Kidney (tissue), 14 donors: ENCODE results near the gene HNMT. TPM values are rescaled to one million over a fixed set of nuclear protein-coding genes. Genes with fewer than 3 reads are reported as not detected.
A peak's percentile ranks its signal among the peaks of the same experiment; 100 is the strongest.

Experiments used
- DNase-seq, 5 donors: peaks; one replicate each; pipeline ENCODE4 v3.0.0-alpha.2; 2013 to 2020
- FAIRE-seq: peaks from 2 replicates; lab custom pipeline; 2012; peaks lifted over from hg19 to GRCh38; lab: Jason Lieb, UNC
- H3K27ac ChIP-seq, 2 donors: one replicate each; pipeline ENCODE4 v1.7.0; 2013; ENCODE audit warnings: low read depth in 2 of 2, low read length in 2 of 2, inconsistent platforms in 1 of 2
- H3K27me3 ChIP-seq: one replicate; pipeline ENCODE4 v1.7.1; 2013; ENCODE audit warnings: low read length, inconsistent platforms; ENCODE audit not compliant: control insufficient read depth, insufficient read depth
- H3K36me3 ChIP-seq, 3 donors: one replicate each; pipeline versions ENCODE4 v1.7.0 to v1.7.1; 2013; ENCODE audit warnings: low read length in 3 of 3, control low read depth in 1 of 3, inconsistent platforms in 1 of 3; ENCODE audit not compliant: insufficient read depth in 3 of 3, control insufficient read depth in 2 of 3
- H3K4me1 ChIP-seq, 3 donors: one replicate each; pipeline versions ENCODE4 v1.7.0 to v1.7.1; 2013; ENCODE audit warnings: low read length in 3 of 3, inconsistent platforms in 1 of 3, low read depth in 1 of 3; ENCODE audit not compliant: control insufficient read depth in 2 of 3, insufficient read depth in 2 of 3
- H3K4me3 ChIP-seq, 3 donors: one replicate each; pipeline versions ENCODE4 v1.7.0 to v1.8.1; 2013; ENCODE audit warnings: low read length in 3 of 3, control low read depth in 1 of 3, inconsistent platforms in 1 of 3
- H3K9ac ChIP-seq, 3 donors: one replicate each; pipeline versions ENCODE4 v1.7.0 to v1.7.1; 2013; ENCODE audit warnings: low read length in 3 of 3, control low read depth in 1 of 3, inconsistent platforms in 1 of 3
- H3K9me3 ChIP-seq, 3 donors: one replicate each; pipeline versions ENCODE4 v1.7.0 to v1.7.1; 2013; ENCODE audit warnings: low read length in 3 of 3, control low read depth in 1 of 3, inconsistent platforms in 1 of 3; ENCODE audit not compliant: control insufficient read depth in 2 of 3, insufficient read depth in 1 of 3
- intact Hi-C: fragments of 100-400 bp; cut with DNase I; formaldehyde crosslinking; loops from one replicate; pipeline ENCODE4 v1.11.1; 2022
- polyA plus RNA-seq: library from polyadenylated mRNA; stranded (reverse); fragments of 350-450 nt; fragmentation: Illumina TruSeq; extraction: RNeasy Lipid Tissue Mini Kit (QIAGEN cat#74804); gene quantifications from one replicate; pipeline ENCODE4 v1.2.3, GENCODE V29; 2014; ENCODE audit warnings: low read depth, low replicate concordance; ENCODE audit not compliant: insufficient read depth
- total RNA-seq: library from RNA; stranded (reverse); fragmentation: NEBNext Ultra II Directional; extraction: Animal tissue kit (Norgen Biotek cat#: 25700); gene quantifications from one replicate; pipeline ENCODE4 v1.2.1, GENCODE V29; 2021
- TF ChIP-seq, protein P1 (sequence below): IDR thresholded peaks from 3 replicates; pipeline ENCODE4 v1.5.1; 2012; ENCODE audit warnings: mild to moderate bottlenecking, moderate library complexity, borderline replicate concordance; ENCODE audit not compliant: insufficient read depth; ENCODE audit errors: extremely low read depth
- donor health status: control.
- donor health status: control.
- donor health status: control.
- donor health status: control.
- donor health status: control.
- donor health status: DM: yes; HTN: yes; CAD: no.
- donor health status: Normal renal cell carcinoma (clear cell type).

HNMT gene
- total and polyA plus RNA-seq, 2 donors from 2014 or later = 61.6 to 69.2 TPM

DNA sequence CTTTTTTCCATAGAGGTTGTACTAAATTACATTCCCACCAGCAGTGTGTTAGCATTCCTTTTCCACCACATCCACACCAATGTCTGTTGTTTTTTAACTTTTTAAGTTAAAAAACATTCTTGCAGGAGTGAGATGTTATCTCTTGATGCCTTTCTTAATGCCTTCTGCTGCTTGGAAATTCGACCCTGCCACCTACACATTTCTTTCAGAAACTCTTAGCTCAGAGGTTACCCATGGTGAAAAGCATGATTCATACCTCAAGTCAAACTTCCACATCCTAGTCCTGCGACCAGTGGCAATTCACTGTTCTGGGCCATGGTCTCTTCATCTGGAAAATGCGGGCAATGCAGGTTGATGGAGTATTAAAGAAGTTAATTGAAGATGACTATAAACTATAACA lies 12.7 kb upstream of the HNMT start:
- Histone ChIP-seq H3K9ac (no peak overlapping the region), H3K27me3 (no peaks in the 10 kb centered on the region), H3K36me3 (no peaks in the 10 kb centered on the region), H3K4me3 (no peak overlapping the region), H3K9me3 (no peaks in the 10 kb centered on the region), H3K4me1 (peaks cover 0 to 32% (median 0%) of the 10 kb centered on the region in 3 donors), H3K27ac (no peak overlapping the region)
- FAIRE-seq (no peak), DNase-seq (no peak)
- intact Hi-C loops = no loop called here
- TF ChIP-seq, protein P1, sequence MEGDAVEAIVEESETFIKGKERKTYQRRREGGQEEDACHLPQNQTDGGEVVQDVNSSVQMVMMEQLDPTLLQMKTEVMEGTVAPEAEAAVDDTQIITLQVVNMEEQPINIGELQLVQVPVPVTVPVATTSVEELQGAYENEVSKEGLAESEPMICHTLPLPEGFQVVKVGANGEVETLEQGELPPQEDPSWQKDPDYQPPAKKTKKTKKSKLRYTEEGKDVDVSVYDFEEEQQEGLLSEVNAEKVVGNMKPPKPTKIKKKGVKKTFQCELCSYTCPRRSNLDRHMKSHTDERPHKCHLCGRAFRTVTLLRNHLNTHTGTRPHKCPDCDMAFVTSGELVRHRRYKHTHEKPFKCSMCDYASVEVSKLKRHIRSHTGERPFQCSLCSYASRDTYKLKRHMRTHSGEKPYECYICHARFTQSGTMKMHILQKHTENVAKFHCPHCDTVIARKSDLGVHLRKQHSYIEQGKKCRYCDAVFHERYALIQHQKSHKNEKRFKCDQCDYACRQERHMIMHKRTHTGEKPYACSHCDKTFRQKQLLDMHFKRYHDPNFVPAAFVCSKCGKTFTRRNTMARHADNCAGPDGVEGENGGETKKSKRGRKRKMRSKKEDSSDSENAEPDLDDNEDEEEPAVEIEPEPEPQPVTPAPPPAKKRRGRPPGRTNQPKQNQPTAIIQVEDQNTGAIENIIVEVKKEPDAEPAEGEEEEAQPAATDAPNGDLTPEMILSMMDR = no peak

GRCh38 chr2:137952586-137953129 lies 11.6 kb upstream of the HNMT start:
- peaks cover 0 to 27% (median 0%) of the 10 kb centered on the region in 3 donors for H3K4me1 ChIP-seq
- H3K9ac ChIP-seq = peak overlapping the region in 2 of 3 donors; percentile 11 to 47
- no peak for FAIRE-seq
- H3K27ac ChIP-seq = peak overlapping the region; percentile 61 to 80
- no peaks in the 10 kb centered on the region for H3K9me3 ChIP-seq
- peak overlapping the region in 2 of 3 donors; percentile 69 to 74 for H3K4me3 ChIP-seq
- H3K27me3 ChIP-seq = no peaks in the 10 kb centered on the region
- TF ChIP-seq, protein P1 = no peak
- peak in 3 of 5 donors; percentile 42 to 82 (median 70) for DNase-seq
- intact Hi-C loops = no loop called here
- H3K36me3 ChIP-seq = no peaks in the 10 kb centered on the region

- no peak for DNase-seq
These were observed 8.7 kb upstream of the HNMT start for GRCh38 chr2:137955536-137955935.

More at GRCh38 chr2:137955536-137955935, 8.7 kb upstream of the HNMT start:
- H3K27ac ChIP-seq = no peak overlapping the region
- no peak overlapping the region for H3K4me3 ChIP-seq
- H3K27me3 ChIP-seq = no peaks in the 10 kb centered on the region
- H3K4me1 ChIP-seq = peaks cover 0 to 27% (median 0%) of the 10 kb centered on the region in 3 donors
- H3K36me3 ChIP-seq = no peaks in the 10 kb centered on the region
- TF ChIP-seq, protein P1 = no peak
- FAIRE-seq = no peak
- intact Hi-C loops = no loop called here
- H3K9ac ChIP-seq = no peak overlapping the region
- no peaks in the 10 kb centered on the region for H3K9me3 ChIP-seq
